ENCODE results near the gene HOXB9. TPM values are rescaled to one million over a fixed set of nuclear protein-coding genes. Genes with fewer than 3 reads are reported as not detected.

The HOXB9 gene
- total RNA-seq, 4 donors from 2014 or later: 0.43 to 1.0 TPM; not detected in 2

DNA sequence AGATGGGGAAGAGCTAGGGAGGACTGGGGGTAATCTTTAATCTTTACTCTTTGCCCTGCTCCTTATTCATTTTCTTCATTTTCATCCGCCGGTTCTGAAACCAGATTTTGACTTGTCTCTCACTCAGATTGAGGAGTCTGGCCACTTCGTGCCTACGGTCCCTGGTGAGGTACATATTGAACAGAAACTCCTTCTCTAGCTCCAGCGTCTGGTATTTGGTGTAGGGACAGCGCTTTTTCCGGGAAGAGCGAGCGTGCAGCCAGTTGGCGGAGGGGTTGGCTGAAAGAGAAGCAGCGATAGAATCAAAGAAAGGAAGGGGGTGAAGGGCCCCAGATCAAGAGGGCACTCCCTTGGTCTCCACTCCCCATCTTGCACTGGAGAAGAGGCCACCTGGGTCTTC, 3.3 kb downstream of the HOXB9 start:
- TF ChIP-seq CTCF (IDR thresholded peaks at IDR 0.05): no peak
- TF ChIP-seq POLR2A (IDR thresholded peaks at IDR 0.05): no peak
- Histone ChIP-seq H3K27me3 (peaks cover 32 to 73% of the 10 kb centered on the region in 2 donors), H3K4me1 (peaks cover 0 to 15% of the 10 kb centered on the region in 2 donors), H3K36me3 (no peaks in the 10 kb centered on the region), H3K27ac (no peak overlapping the region), H3K9me3 (no peaks in the 10 kb centered on the region), H3K4me3 (no peak overlapping the region)
- intact Hi-C loops (cut with DNase I; ENCODE audit: low total_unique reads): no loop called here
- no peak for DNase-seq

- intact Hi-C loops (cut with DNase I; ENCODE audit: low total_unique reads): no loop called here
- Histone ChIP-seq H3K27ac (no peak overlapping the region), H3K36me3 (no peaks in the 10 kb centered on the region), H3K4me3 (no peak overlapping the region), H3K4me1 (peaks cover 0 to 15% of the 10 kb centered on the region in 2 donors), H3K9me3 (no peaks in the 10 kb centered on the region), H3K27me3 (peaks cover 23 to 72% of the 10 kb centered on the region in 2 donors)
- DNase-seq: no peak
- TF ChIP-seq CTCF (IDR thresholded peaks at IDR 0.05): no peak
- no peak for TF ChIP-seq POLR2A (IDR thresholded peaks at IDR 0.05)
These were observed 4.5 kb downstream of the HOXB9 start for GRCh38 chr17:48621410-48622392.

DNA sequence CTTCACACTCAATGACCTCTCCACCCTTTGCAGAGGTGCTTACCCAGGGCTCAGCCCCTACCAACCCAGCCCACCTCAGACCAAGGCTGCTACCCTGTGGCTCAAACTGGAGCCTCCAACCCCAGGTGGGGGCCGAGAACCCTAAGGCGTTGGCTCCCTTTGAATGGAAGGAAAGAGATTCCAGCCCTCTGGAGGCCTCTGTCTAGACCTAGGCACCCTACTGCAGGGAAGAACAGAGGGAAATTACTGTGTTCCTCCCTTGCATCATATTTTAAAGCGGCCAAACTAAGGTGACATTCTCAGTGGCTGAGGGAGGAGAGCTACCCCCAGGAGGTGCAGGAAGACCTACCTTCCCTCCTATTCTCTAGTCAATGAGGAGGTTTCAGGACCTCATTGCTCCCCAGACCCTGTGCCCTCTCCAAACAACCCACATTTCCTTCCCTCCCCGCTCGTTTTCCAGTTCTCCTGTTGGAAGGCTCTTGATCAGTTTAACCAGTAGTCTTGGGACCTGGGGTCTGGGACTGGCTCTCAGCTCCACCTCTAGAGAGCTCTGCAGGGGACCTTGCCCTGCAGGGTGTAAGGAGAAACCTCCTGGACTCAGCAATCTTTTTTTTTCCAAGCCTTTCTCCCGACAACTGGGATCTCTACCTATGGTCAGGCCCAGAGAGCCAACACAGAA, 5.6 kb downstream of the HOXB9 start:
- DNase-seq: no peak
- Histone ChIP-seq H3K9me3 (no peaks in the 10 kb centered on the region), H3K4me3 (no peak overlapping the region), H3K27ac (no peak overlapping the region), H3K36me3 (no peaks in the 10 kb centered on the region), H3K4me1 (peaks cover 0 to 11% of the 10 kb centered on the region in 2 donors), H3K27me3 (peaks cover 24 to 77% of the 10 kb centered on the region in 2 donors)
- no peak for TF ChIP-seq POLR2A (IDR thresholded peaks at IDR 0.05)
- no peak for TF ChIP-seq CTCF (IDR thresholded peaks at IDR 0.05)
- intact Hi-C loops (cut with DNase I; ENCODE audit: low total_unique reads): no loop called here

- intact Hi-C loops (cut with DNase I; ENCODE audit: low total_unique reads): no loop called here
- no peak for TF ChIP-seq CTCF (IDR thresholded peaks at IDR 0.05)
- TF ChIP-seq POLR2A (IDR thresholded peaks at IDR 0.05): no peak
- Histone ChIP-seq H3K36me3 (no peaks in the 10 kb centered on the region), H3K4me3 (no peak overlapping the region), H3K27me3 (peaks cover 27 to 83% of the 10 kb centered on the region in 2 donors), H3K9me3 (no peaks in the 10 kb centered on the region), H3K4me1 (peaks cover 0 to 4% of the 10 kb centered on the region in 2 donors), H3K27ac (no peak overlapping the region)
- DNase-seq: no peak
These were observed 6.2 kb downstream of the HOXB9 start for GRCh38 chr17:48619826-48620449.
